ENCODE data around the gene ZBTB6.
A peak's percentile ranks its signal among the peaks of the same experiment; 100 is the strongest.

Gene ZBTB6

GRCh38 chr9:122912964-122913673 is at the start of gene ZBTB6:
Gene ZBTB6, minus strand, starts transcription at chr9:122913323. Its CDS starts 1,251 bp downstream, at chr9:122912072.
- Mint-ChIP-seq H3K4me3 (peak within 1 kb of the TSS; percentile 95), H3K4me1 (ENCODE audit: low read depth) (peaks cover 30% of the 10 kb centered on the region), H3K36me3 (ENCODE audit: low read depth) (peaks cover 21% of the 10 kb centered on the region), H3K27me3 (ENCODE audit: low read depth) (no peaks in the 10 kb centered on the region), H3K27ac (peak within 1 kb of the TSS; percentile 97), H3K9me3 (no peaks in the 10 kb centered on the region)
- peak; percentile 60 for DNase-seq (ENCODE audit: low spot score)

GRCh38 chr9:122961139-122961538 is 48.0 kb upstream of the ZBTB6 start:
- no peaks in the 10 kb centered on the region for H3K4me1 Mint-ChIP-seq (ENCODE audit: low read depth)
- no peak overlapping the region for H3K27ac Mint-ChIP-seq
- H3K27me3 Mint-ChIP-seq (ENCODE audit: low read depth): no peaks in the 10 kb centered on the region
- H3K4me3 Mint-ChIP-seq: no peak overlapping the region
- peaks cover 16% of the 10 kb centered on the region for H3K36me3 Mint-ChIP-seq (ENCODE audit: low read depth)
- DNase-seq (ENCODE audit: low spot score): no peak
- no peaks in the 10 kb centered on the region for H3K9me3 Mint-ChIP-seq

- H3K4me3 Mint-ChIP-seq: no peak overlapping the region
- no peak for DNase-seq (ENCODE audit: low spot score)
- H3K27ac Mint-ChIP-seq: no peak overlapping the region
- no peaks in the 10 kb centered on the region for H3K9me3 Mint-ChIP-seq
- no peaks in the 10 kb centered on the region for H3K4me1 Mint-ChIP-seq (ENCODE audit: low read depth)
- H3K27me3 Mint-ChIP-seq (ENCODE audit: low read depth): no peaks in the 10 kb centered on the region
- H3K36me3 Mint-ChIP-seq (ENCODE audit: low read depth): peaks cover 13% of the 10 kb centered on the region
Observed at GRCh38 chr9:122955961-122956360, 42.8 kb upstream of the ZBTB6 start.

- H3K27me3 Mint-ChIP-seq (ENCODE audit: low read depth): no peaks in the 10 kb centered on the region
- no peaks in the 10 kb centered on the region for H3K9me3 Mint-ChIP-seq
- H3K27ac Mint-ChIP-seq: no peak overlapping the region
- DNase-seq (ENCODE audit: low spot score): no peak
- peaks cover 3% of the 10 kb centered on the region for H3K36me3 Mint-ChIP-seq (ENCODE audit: low read depth)
- H3K4me3 Mint-ChIP-seq: no peak overlapping the region
- H3K4me1 Mint-ChIP-seq (ENCODE audit: low read depth): peaks cover 3% of the 10 kb centered on the region
Observed at GRCh38 chr9:122954253-122954691, 41.1 kb upstream of the ZBTB6 start.

- H3K4me1 Mint-ChIP-seq (ENCODE audit: low read depth): peaks cover 16% of the 10 kb centered on the region
- no peak overlapping the region for H3K27ac Mint-ChIP-seq
- DNase-seq (ENCODE audit: low spot score): no peak
- H3K27me3 Mint-ChIP-seq (ENCODE audit: low read depth): no peaks in the 10 kb centered on the region
- no peak overlapping the region for H3K4me3 Mint-ChIP-seq
- no peaks in the 10 kb centered on the region for H3K36me3 Mint-ChIP-seq (ENCODE audit: low read depth)
- no peaks in the 10 kb centered on the region for H3K9me3 Mint-ChIP-seq
Observed at GRCh38 chr9:122951056-122951455, 37.9 kb upstream of the ZBTB6 start.

- peaks cover 24% of the 10 kb centered on the region for H3K4me1 Mint-ChIP-seq (ENCODE audit: low read depth)
- no peak for DNase-seq (ENCODE audit: low spot score)
- H3K27ac Mint-ChIP-seq: no peak overlapping the region
- H3K9me3 Mint-ChIP-seq: no peaks in the 10 kb centered on the region
- H3K4me3 Mint-ChIP-seq: no peak overlapping the region
- no peaks in the 10 kb centered on the region for H3K27me3 Mint-ChIP-seq (ENCODE audit: low read depth)
- peaks cover 2% of the 10 kb centered on the region for H3K36me3 Mint-ChIP-seq (ENCODE audit: low read depth)
Observed at GRCh38 chr9:122950263-122950662, 37.1 kb upstream of the ZBTB6 start.

- Mint-ChIP-seq H3K9me3 (no peaks in the 10 kb centered on the region), H3K4me3 (no peak overlapping the region), H3K27ac (no peak overlapping the region), H3K27me3 (ENCODE audit: low read depth) (no peaks in the 10 kb centered on the region), H3K4me1 (ENCODE audit: low read depth) (peaks cover 24% of the 10 kb centered on the region), H3K36me3 (ENCODE audit: low read depth) (peaks cover 4% of the 10 kb centered on the region)
- no peak for DNase-seq (ENCODE audit: low spot score)
Observed at GRCh38 chr9:122949696-122950095, 36.6 kb upstream of the ZBTB6 start.

GRCh38 chr9:122948313-122948712 is 35.2 kb upstream of the ZBTB6 start:
- Mint-ChIP-seq H3K36me3 (ENCODE audit: low read depth) (peaks cover 6% of the 10 kb centered on the region), H3K27ac (peak overlapping the region; percentile 49), H3K4me1 (ENCODE audit: low read depth) (peaks cover 26% of the 10 kb centered on the region), H3K27me3 (ENCODE audit: low read depth) (no peaks in the 10 kb centered on the region), H3K9me3 (no peaks in the 10 kb centered on the region), H3K4me3 (no peak overlapping the region)
- DNase-seq (ENCODE audit: low spot score): no peak

GRCh38 chr9:122946461-122947005 is 33.4 kb upstream of the ZBTB6 start:
- no peaks in the 10 kb centered on the region for H3K9me3 Mint-ChIP-seq
- no peak overlapping the region for H3K4me3 Mint-ChIP-seq
- H3K36me3 Mint-ChIP-seq (ENCODE audit: low read depth): peaks cover 6% of the 10 kb centered on the region
- peaks cover 35% of the 10 kb centered on the region for H3K4me1 Mint-ChIP-seq (ENCODE audit: low read depth)
- no peak for DNase-seq (ENCODE audit: low spot score)
- no peak overlapping the region for H3K27ac Mint-ChIP-seq
- no peaks in the 10 kb centered on the region for H3K27me3 Mint-ChIP-seq (ENCODE audit: low read depth)

GRCh38 chr9:122944960-122945888 is 32.1 kb upstream of the ZBTB6 start:
- H3K27me3 Mint-ChIP-seq (ENCODE audit: low read depth): no peaks in the 10 kb centered on the region
- DNase-seq (ENCODE audit: low spot score): no peak
- H3K27ac Mint-ChIP-seq: peak overlapping the region; percentile 38
- H3K4me3 Mint-ChIP-seq: no peak overlapping the region
- peaks cover 8% of the 10 kb centered on the region for H3K36me3 Mint-ChIP-seq (ENCODE audit: low read depth)
- no peaks in the 10 kb centered on the region for H3K9me3 Mint-ChIP-seq
- peaks cover 41% of the 10 kb centered on the region for H3K4me1 Mint-ChIP-seq (ENCODE audit: low read depth)

- peaks cover 28% of the 10 kb centered on the region for H3K4me1 Mint-ChIP-seq (ENCODE audit: low read depth)
- peak overlapping the region; percentile 95 for H3K27ac Mint-ChIP-seq
- DNase-seq (ENCODE audit: low spot score): peak; percentile 9
Observed at GRCh38 chr9:122941582-122942234, 28.6 kb upstream of the ZBTB6 start.

GRCh38 chr9:122940749-122941581 is 27.8 kb upstream of the ZBTB6 start, which contains the start of gene RABGAP1:
Gene RABGAP1, plus strand, starts transcription at chr9:122941020. Its CDS starts 16,040 bp downstream, at chr9:122957060.
- H3K36me3 Mint-ChIP-seq (ENCODE audit: low read depth): peaks cover 19% of the 10 kb centered on the region
- no peaks in the 10 kb centered on the region for H3K9me3 Mint-ChIP-seq
- H3K27me3 Mint-ChIP-seq (ENCODE audit: low read depth): no peaks in the 10 kb centered on the region
- H3K4me1 Mint-ChIP-seq (ENCODE audit: low read depth): peaks cover 26% of the 10 kb centered on the region
- peak within 1 kb of the TSS; percentile 95 for H3K27ac Mint-ChIP-seq
- peak; percentile 97 for DNase-seq (ENCODE audit: low spot score)
- peak within 1 kb of the TSS; percentile 97 for H3K4me3 Mint-ChIP-seq

More at GRCh38 chr9:122941582-122942234, 28.6 kb upstream of the ZBTB6 start:
- H3K4me3 Mint-ChIP-seq: peak overlapping the region; percentile 97
- H3K9me3 Mint-ChIP-seq: no peaks in the 10 kb centered on the region
- no peaks in the 10 kb centered on the region for H3K27me3 Mint-ChIP-seq (ENCODE audit: low read depth)
- H3K36me3 Mint-ChIP-seq (ENCODE audit: low read depth): peaks cover 13% of the 10 kb centered on the region

- H3K27ac Mint-ChIP-seq: peak overlapping the region; percentile 87
- peak overlapping the region; percentile 97 for H3K4me3 Mint-ChIP-seq
- H3K27me3 Mint-ChIP-seq (ENCODE audit: low read depth): no peaks in the 10 kb centered on the region
- H3K4me1 Mint-ChIP-seq (ENCODE audit: low read depth): peaks cover 20% of the 10 kb centered on the region
- no peak for DNase-seq (ENCODE audit: low spot score)
- no peaks in the 10 kb centered on the region for H3K9me3 Mint-ChIP-seq
- peaks cover 19% of the 10 kb centered on the region for H3K36me3 Mint-ChIP-seq (ENCODE audit: low read depth)
Observed at GRCh38 chr9:122940454-122940748, 27.3 kb upstream of the ZBTB6 start.

Measured in T-helper 2 cell treated with Interferon-gamma antibody and Interleukin-4, amounts not matched to agents 5 μg/mL and 100 μg/mL, for 36 hours (primary cell).